Fibroblast of lung (primary cell): ENCODE results near the gene DLGAP1. TPM values are rescaled to one million over a fixed set of nuclear protein-coding genes. Genes with fewer than 3 reads are reported as not detected.

Experiments
- DNase-seq, 2 donors: peaks; one replicate each; pipeline versions ENCODE4 v3.0.0 to v3.0.0-alpha.2; 2010; ENCODE audit warnings: low read depth in 2 of 2
- H2AFZ ChIP-seq: 2 replicates; pipeline ENCODE4 v1.5.1; 2012; ENCODE audit warnings: low read length, control low read depth, inconsistent platforms
- H3K27ac ChIP-seq: 2 replicates; pipeline ENCODE4 v1.5.1; 2011; ENCODE audit warnings: low read length, control low read depth; ENCODE audit not compliant: insufficient read depth
- H3K27me3 ChIP-seq: 2 replicates; pipeline ENCODE4 v1.5.1; 2011; ENCODE audit warnings: mild to moderate bottlenecking, low read length; ENCODE audit not compliant: control insufficient read depth, insufficient read depth
- H3K36me3 ChIP-seq: 2 replicates; pipeline ENCODE4 v1.5.1; 2011; ENCODE audit warnings: low read length; ENCODE audit not compliant: control insufficient read depth, insufficient read depth
- H3K4me1 ChIP-seq: 2 replicates; pipeline ENCODE4 v1.5.1; 2011; ENCODE audit warnings: low read length; ENCODE audit not compliant: control insufficient read depth, insufficient read depth; ENCODE audit errors: extremely low read depth
- H3K4me2 ChIP-seq: 2 replicates; pipeline ENCODE4 v1.5.1; 2011; ENCODE audit warnings: low read length, control low read depth; ENCODE audit not compliant: insufficient read depth; ENCODE audit errors: extremely low read depth
- H3K4me3 ChIP-seq, 4 experiments: fragments of 200-600 bp in 1 of 4; sonication (generic) in 1 of 4; replicated peaks in 1 of 4; 2 replicates each; pipeline ENCODE4 v1.5.1; 2011 to 2016; ENCODE audit warnings: low read length in 4 of 4, low read depth in 3 of 4, mild to moderate bottlenecking in 3 of 4, control low read depth in 2 of 4, inconsistent platforms in 1 of 4, mixed read lengths in 1 of 4; ENCODE audit not compliant: insufficient read depth in 1 of 4; ENCODE audit errors: control extremely low read depth in 1 of 4
- H3K79me2 ChIP-seq: 2 replicates; pipeline ENCODE4 v1.5.1; 2012; ENCODE audit warnings: mild to moderate bottlenecking, low read length, inconsistent platforms; ENCODE audit not compliant: control insufficient read depth, insufficient read depth
- H3K9ac ChIP-seq: 2 replicates; pipeline ENCODE4 v1.5.1; 2011; ENCODE audit warnings: mild to moderate bottlenecking, low read length, control low read depth; ENCODE audit not compliant: insufficient read depth
- H3K9me3 ChIP-seq: 2 replicates; pipeline ENCODE4 v1.5.1; 2012; ENCODE audit warnings: low read depth, low read length; ENCODE audit not compliant: control insufficient read depth, insufficient read depth
- H4K20me1 ChIP-seq: 2 replicates; pipeline ENCODE4 v1.5.1; 2011; ENCODE audit warnings: low read length; ENCODE audit not compliant: control insufficient read depth, insufficient read depth; ENCODE audit errors: extremely low read depth
- EZH2 ChIP-seq: IDR thresholded peaks from 2 replicates; pipeline ENCODE4 v1.5.1; 2012; ENCODE audit warnings: low read length, control low read depth, mild to moderate bottlenecking; ENCODE audit errors: missing control alignments
- polyA plus RNA-seq, 2 donors: library from polyadenylated mRNA; depleted of rRNA in 1 of 2; stranded (reverse) in 1 of 2; unstranded in 1 of 2; fragments of >200 nt; gene quantifications; 2 replicates each; pipeline ENCODE4 v1.2.1, GENCODE V29; 2011 to 2012; ENCODE audit warnings: missing spikeins in 1 of 2
- total RNA-seq: library from RNA; depleted of rRNA; stranded (reverse); fragments of >200 nt; gene quantifications from 2 replicates; pipeline ENCODE4 v1.2.1, GENCODE V29; 2014
- TF ChIP-seq, protein P1 (sequence below), 2 donors: IDR thresholded peaks in 1 of 2; conservative IDR thresholded peaks in 1 of 2; 1 replicate in 1 of 2; 2 replicates in 1 of 2; pipeline ENCODE4 v1.5.1; 2011 to 2012; ENCODE audit warnings: low read length in 2 of 2, control low read depth in 1 of 2, inconsistent platforms in 1 of 2, low read depth in 1 of 2, mild to moderate bottlenecking in 1 of 2

DLGAP1 gene
- total and polyA plus RNA-seq, 2 donors (not counting 1 experiment from before 2014, with no cell fraction given), result 0.16 to 0.17 TPM

DNA sequence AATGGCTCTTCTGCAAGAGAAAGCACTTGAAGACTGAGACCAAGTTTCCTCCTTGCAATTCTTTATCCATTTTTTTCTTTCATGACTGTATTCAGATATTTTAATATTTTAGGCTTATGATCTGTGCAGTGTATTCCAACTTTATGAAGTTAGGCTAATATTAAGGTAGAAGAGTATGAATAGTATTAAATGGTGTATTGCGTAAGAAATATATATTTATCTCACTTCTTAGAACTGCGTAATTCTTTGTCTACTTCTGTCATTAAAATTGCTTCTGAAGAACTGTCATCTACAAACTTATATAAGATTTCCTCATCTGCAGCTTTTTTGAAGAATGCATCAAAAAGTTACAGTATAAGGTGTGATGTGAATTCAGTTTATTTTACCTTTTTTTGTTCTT lies 183.2 kb downstream of the DLGAP1 start:
- DNase-seq, result no peak
- Histone ChIP-seq H4K20me1 (no peaks in the 10 kb centered on the region), H3K9me3 (no peaks in the 10 kb centered on the region), H3K4me2 (no peak overlapping the region), H3K9ac (no peak overlapping the region), H2AFZ (no peak overlapping the region), H3K36me3 (no peaks in the 10 kb centered on the region), H3K27me3 (no peaks in the 10 kb centered on the region), H3K4me1 (no peaks in the 10 kb centered on the region), H3K27ac (no peak overlapping the region), H3K79me2 (no peaks in the 10 kb centered on the region), H3K4me3 (no peak overlapping the region)
- no peak for TF ChIP-seq EZH2
- TF ChIP-seq, protein P1, sequence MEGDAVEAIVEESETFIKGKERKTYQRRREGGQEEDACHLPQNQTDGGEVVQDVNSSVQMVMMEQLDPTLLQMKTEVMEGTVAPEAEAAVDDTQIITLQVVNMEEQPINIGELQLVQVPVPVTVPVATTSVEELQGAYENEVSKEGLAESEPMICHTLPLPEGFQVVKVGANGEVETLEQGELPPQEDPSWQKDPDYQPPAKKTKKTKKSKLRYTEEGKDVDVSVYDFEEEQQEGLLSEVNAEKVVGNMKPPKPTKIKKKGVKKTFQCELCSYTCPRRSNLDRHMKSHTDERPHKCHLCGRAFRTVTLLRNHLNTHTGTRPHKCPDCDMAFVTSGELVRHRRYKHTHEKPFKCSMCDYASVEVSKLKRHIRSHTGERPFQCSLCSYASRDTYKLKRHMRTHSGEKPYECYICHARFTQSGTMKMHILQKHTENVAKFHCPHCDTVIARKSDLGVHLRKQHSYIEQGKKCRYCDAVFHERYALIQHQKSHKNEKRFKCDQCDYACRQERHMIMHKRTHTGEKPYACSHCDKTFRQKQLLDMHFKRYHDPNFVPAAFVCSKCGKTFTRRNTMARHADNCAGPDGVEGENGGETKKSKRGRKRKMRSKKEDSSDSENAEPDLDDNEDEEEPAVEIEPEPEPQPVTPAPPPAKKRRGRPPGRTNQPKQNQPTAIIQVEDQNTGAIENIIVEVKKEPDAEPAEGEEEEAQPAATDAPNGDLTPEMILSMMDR (conservative IDR thresholded peaks at IDR 0.05 in 1 of 2, IDR thresholded peaks at IDR 0.05 in 1 of 2; ENCODE audit: low read depth in 1 of 2, low read length in 2 of 2), result no peak

GRCh38 chr18:4270988-4271387 lies 184.1 kb downstream of the DLGAP1 start:
- Histone ChIP-seq H3K9me3 (no peaks in the 10 kb centered on the region), H3K27me3 (no peaks in the 10 kb centered on the region), H3K4me3 (no peak overlapping the region), H3K9ac (no peak overlapping the region), H3K36me3 (no peaks in the 10 kb centered on the region), H3K27ac (no peak overlapping the region), H2AFZ (no peak overlapping the region), H3K4me2 (no peak overlapping the region), H4K20me1 (no peaks in the 10 kb centered on the region), H3K4me1 (no peaks in the 10 kb centered on the region), H3K79me2 (no peaks in the 10 kb centered on the region)
- TF ChIP-seq, protein P1 (conservative IDR thresholded peaks at IDR 0.05 in 1 of 2, IDR thresholded peaks at IDR 0.05 in 1 of 2; ENCODE audit: low read depth in 1 of 2, low read length in 2 of 2), result no peak
- no peak for TF ChIP-seq EZH2
- DNase-seq, result no peak

- no peaks in the 10 kb centered on the region for H3K4me1 ChIP-seq
- no peak for DNase-seq
- TF ChIP-seq EZH2, result no peak
- TF ChIP-seq, protein P1 (conservative IDR thresholded peaks at IDR 0.05 in 1 of 2, IDR thresholded peaks at IDR 0.05 in 1 of 2; ENCODE audit: low read depth in 1 of 2, low read length in 2 of 2), result no peak
Measured at GRCh38 chr18:4270016-4270415, 185.1 kb downstream of the DLGAP1 start.

More at GRCh38 chr18:4270016-4270415, 185.1 kb downstream of the DLGAP1 start:
- H3K9ac ChIP-seq, result no peak overlapping the region
- no peaks in the 10 kb centered on the region for H3K27me3 ChIP-seq
- no peak overlapping the region for H2AFZ ChIP-seq
- H3K4me2 ChIP-seq, result no peak overlapping the region
- H3K36me3 ChIP-seq, result no peaks in the 10 kb centered on the region
- H3K9me3 ChIP-seq, result no peaks in the 10 kb centered on the region
- H4K20me1 ChIP-seq, result no peaks in the 10 kb centered on the region
- no peaks in the 10 kb centered on the region for H3K79me2 ChIP-seq
- no peak overlapping the region for H3K4me3 ChIP-seq
- no peak overlapping the region for H3K27ac ChIP-seq
